B cell (primary cell): ENCODE results near the gene MPP7. TPM values are rescaled to one million over a fixed set of nuclear protein-coding genes. Genes with fewer than 3 reads are reported as not detected.

Experiments used
- ATAC-seq: fragments of 200-7000 bp; cut with Tn5 transposase; one replicate; pipeline ENCODE4 v1.10.0; 2021; ENCODE audit warnings: low read depth, mild to moderate bottlenecking, moderate number of reproducible peaks, moderate library complexity
- CTCF ChIA-PET: fragments of 350-600 bp; sonication (Branson Sonifier 250); formaldehyde crosslinking; loops from one replicate; lab custom pipeline; 2021; ENCODE audit warnings: antibody characterized with exemption, inconsistent platforms; lab: Charles Lee
- POLR2A ChIA-PET: fragments of 350-600 bp; sonication (Branson Sonifier 250); formaldehyde crosslinking; loops from one replicate; lab custom pipeline; 2021; ENCODE audit warnings: antibody characterized with exemption; lab: Charles Lee
- DNase-seq: peaks from one replicate; pipeline ENCODE4 v3.0.0; 2013
- H2AFZ ChIP-seq: 2 replicates; pipeline ENCODE4 v1.6.1; 2012; ENCODE audit warnings: mild to moderate bottlenecking, low read depth, low read length; ENCODE audit not compliant: insufficient read depth, poor library complexity, severe bottlenecking
- H3K27ac ChIP-seq, 2 donors: 1 replicate in 1 of 2; 2 replicates in 1 of 2; pipeline ENCODE4 v1.5.1; 2012 to 2013; ENCODE audit warnings: low read length in 2 of 2, mild to moderate bottlenecking in 2 of 2, moderate library complexity in 1 of 2
- H3K27me3 ChIP-seq, 4 experiments: fragments of 200-600 bp in 1 of 4; sonication (generic) in 1 of 4; replicated peaks in 1 of 4; 1 replicate in 2 of 4; 2 replicates in 2 of 4; pipeline versions ENCODE4 v1.6.1 to v1.7.0; 2013 to 2016; ENCODE audit warnings: low read length in 3 of 4, mild to moderate bottlenecking in 2 of 4, mixed read lengths in 1 of 4, moderate library complexity in 1 of 4; ENCODE audit not compliant: insufficient read depth in 4 of 4, control insufficient read depth in 3 of 4; ENCODE audit errors: control extremely low read depth in 1 of 4
- H3K36me3 ChIP-seq, 2 experiments: replicated peaks in 1 of 2; 1 replicate in 1 of 2; 2 replicates in 1 of 2; pipeline versions ENCODE4 v1.6.1 to v1.7.1; 2013; ENCODE audit warnings: low read length in 1 of 2; ENCODE audit not compliant: insufficient read depth in 2 of 2, control insufficient read depth in 1 of 2; ENCODE audit errors: control extremely low read depth in 1 of 2, extremely low read depth in 1 of 2
- H3K4me1 ChIP-seq, 2 donors: fragments of 200-600 bp in 1 of 2; sonication (generic) in 1 of 2; 1 replicate in 1 of 2; 2 replicates in 1 of 2; pipeline versions ENCODE4 v1.5.1 to v1.6.1; 2013 to 2017; ENCODE audit warnings: low read length in 2 of 2; ENCODE audit not compliant: control insufficient read depth in 2 of 2, insufficient read depth in 2 of 2
- H3K4me2 ChIP-seq: replicated peaks from 2 replicates; pipeline ENCODE3; 2012; ENCODE audit warnings: mild to moderate bottlenecking, low read depth, low read length; ENCODE audit not compliant: poor library complexity, severe bottlenecking
- H3K4me3 ChIP-seq, 5 experiments: fragments of 200-600 bp in 1 of 5; sonication (generic) in 1 of 5; 1 replicate in 3 of 5; 2 replicates in 2 of 5; pipeline versions ENCODE4 v1.5.1 to v1.7.0; 2011 to 2016; ENCODE audit warnings: low read length in 4 of 5, mild to moderate bottlenecking in 4 of 5, low read depth in 2 of 5, control low read depth in 1 of 5, moderate library complexity in 1 of 5; ENCODE audit not compliant: insufficient read depth in 1 of 5; ENCODE audit errors: control extremely low read depth in 1 of 5, extremely low read depth in 1 of 5
- H3K79me2 ChIP-seq: fragments of 200-600 bp; sonication (generic); one replicate; pipeline ENCODE4 v1.6.0; 2016; ENCODE audit warnings: low read length; ENCODE audit not compliant: control insufficient read depth, insufficient read depth
- H3K9ac ChIP-seq: fragments of 200-600 bp; sonication (generic); 2 replicates; pipeline ENCODE4 v1.6.1; 2017; ENCODE audit warnings: mild to moderate bottlenecking, low read length, moderate library complexity
- H3K9me3 ChIP-seq, 3 donors: one replicate each; pipeline versions ENCODE4 v1.6.1 to v1.7.1; 2013; ENCODE audit warnings: low read length in 2 of 3; ENCODE audit not compliant: control insufficient read depth in 2 of 3, insufficient read depth in 1 of 3; ENCODE audit errors: control extremely low read depth in 1 of 3
- H4K20me1 ChIP-seq: 2 replicates; pipeline ENCODE4 v1.6.0; 2012; ENCODE audit warnings: mild to moderate bottlenecking, low read length; ENCODE audit not compliant: insufficient read depth, control insufficient read depth, poor library complexity, severe bottlenecking
- H3K27ac Mint-ChIP-seq: one replicate; pipeline ENCODE4 v1.8.0; 2021; ENCODE audit warnings: mixed read lengths
- H3K27me3 Mint-ChIP-seq: one replicate; pipeline ENCODE4 v1.8.0; 2021; ENCODE audit warnings: mixed read lengths
- H3K4me1 Mint-ChIP-seq: one replicate; pipeline ENCODE4 v1.8.0; 2021; ENCODE audit warnings: mixed read lengths
- H3K4me3 Mint-ChIP-seq: one replicate; pipeline ENCODE4 v1.8.0; 2021; ENCODE audit warnings: mixed read lengths
- H3K9me3 Mint-ChIP-seq: one replicate; pipeline ENCODE4 v1.8.0; 2022; ENCODE audit warnings: mixed read lengths; ENCODE audit not compliant: insufficient read depth
- EZH2 ChIP-seq: IDR thresholded peaks from 2 replicates; pipeline ENCODE4 v1.6.1; 2012; ENCODE audit warnings: borderline replicate concordance, low read depth, mild to moderate bottlenecking, moderate library complexity, low read length; ENCODE audit not compliant: insufficient read depth, poor library complexity, severe bottlenecking
- whole genome bisulfite sequencing: methylation state at CpG from one replicate; pipeline ENCODE4 v1.1.5; 2013; ENCODE audit warnings: missing lambda C conversion rate; ENCODE audit not compliant: insufficient coverage; 5-methylcytosine and 5-hydroxymethylcytosine counted together
- intact Hi-C: fragments of 100-400 bp; cut with micrococcal nuclease; formaldehyde crosslinking; loops from one replicate; pipeline ENCODE4 v1.10.0; 2022
- polyA plus RNA-seq: library from polyadenylated mRNA; depleted of rRNA; stranded (reverse); fragments of >200 nt; gene quantifications from 2 replicates; pipeline ENCODE4 v1.2.3, GENCODE V29; 2012
- total RNA-seq, 2 donors: library from RNA; stranded (reverse); fragments of 120-200 nt in 1 of 2; gene quantifications; 1 replicate in 1 of 2; 2 replicates in 1 of 2; pipeline versions ENCODE4 v1.2.3 to v1.2.4, GENCODE V29; 2013 to 2022
- TF ChIP-seq, protein P1 (sequence below): fragments of 200-600 bp; IDR thresholded peaks from one replicate; pipeline ENCODE4 v1.8.0; 2022; ENCODE audit warnings: antibody characterized with exemption, mild to moderate bottlenecking

MPP7 gene
- total and polyA plus RNA-seq, 2 donors (not counting 1 experiment from before 2014, with no cell fraction given): 2.1 to 13.1 TPM

DNA sequence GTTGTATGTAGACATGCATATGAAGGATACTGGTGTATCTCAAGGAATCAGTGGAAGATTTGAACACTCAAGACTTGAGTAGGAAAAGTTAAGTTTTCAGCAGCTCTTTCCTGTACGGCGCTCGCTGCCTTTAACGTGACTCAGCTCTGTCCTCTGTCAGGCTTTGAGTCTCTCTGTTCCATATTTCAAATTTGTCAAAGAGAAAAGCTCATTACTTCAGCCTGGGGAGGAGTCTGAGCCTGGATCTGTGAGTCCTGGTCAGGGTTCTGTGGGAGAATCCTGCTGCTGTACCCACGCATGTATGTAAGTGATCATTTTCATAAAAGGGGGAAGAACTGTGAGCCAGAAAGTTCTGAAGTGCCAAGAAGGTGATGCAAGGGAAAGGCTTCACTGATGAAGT, 13.8 kb upstream of the MPP7 start:
- DNase-seq (no peak), ATAC-seq (no peak)
- Mint-ChIP-seq H3K27me3 (peaks cover 20% of the 10 kb centered on the region), H3K9me3 (no peaks in the 10 kb centered on the region), H3K4me3 (no peak overlapping the region), H3K27ac (no peak overlapping the region), H3K4me1 (peaks cover 4% of the 10 kb centered on the region)
- TF ChIP-seq, protein P1, sequence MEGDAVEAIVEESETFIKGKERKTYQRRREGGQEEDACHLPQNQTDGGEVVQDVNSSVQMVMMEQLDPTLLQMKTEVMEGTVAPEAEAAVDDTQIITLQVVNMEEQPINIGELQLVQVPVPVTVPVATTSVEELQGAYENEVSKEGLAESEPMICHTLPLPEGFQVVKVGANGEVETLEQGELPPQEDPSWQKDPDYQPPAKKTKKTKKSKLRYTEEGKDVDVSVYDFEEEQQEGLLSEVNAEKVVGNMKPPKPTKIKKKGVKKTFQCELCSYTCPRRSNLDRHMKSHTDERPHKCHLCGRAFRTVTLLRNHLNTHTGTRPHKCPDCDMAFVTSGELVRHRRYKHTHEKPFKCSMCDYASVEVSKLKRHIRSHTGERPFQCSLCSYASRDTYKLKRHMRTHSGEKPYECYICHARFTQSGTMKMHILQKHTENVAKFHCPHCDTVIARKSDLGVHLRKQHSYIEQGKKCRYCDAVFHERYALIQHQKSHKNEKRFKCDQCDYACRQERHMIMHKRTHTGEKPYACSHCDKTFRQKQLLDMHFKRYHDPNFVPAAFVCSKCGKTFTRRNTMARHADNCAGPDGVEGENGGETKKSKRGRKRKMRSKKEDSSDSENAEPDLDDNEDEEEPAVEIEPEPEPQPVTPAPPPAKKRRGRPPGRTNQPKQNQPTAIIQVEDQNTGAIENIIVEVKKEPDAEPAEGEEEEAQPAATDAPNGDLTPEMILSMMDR: no peak
- intact Hi-C loops: no loop called here
- no peak overlapping the region for H3K4me2 ChIP-seq
- no peaks in the 10 kb centered on the region for H3K79me2 ChIP-seq
- POLR2A ChIA-PET: no interaction called here
- no peak overlapping the region for H2AFZ ChIP-seq
- CTCF ChIA-PET: no interaction called here
- no peaks in the 10 kb centered on the region for H3K27me3 ChIP-seq
- no peaks in the 10 kb centered on the region for H3K36me3 ChIP-seq
- 100% methylated on average over 1 of the region's 5 CpGs for WGBS
- no peak overlapping the region for H3K27ac ChIP-seq
- no peak overlapping the region for H3K9ac ChIP-seq
- no peaks in the 10 kb centered on the region for H3K9me3 ChIP-seq
- no peaks in the 10 kb centered on the region for H4K20me1 ChIP-seq
- H3K4me1 ChIP-seq: no peaks in the 10 kb centered on the region
- H3K4me3 ChIP-seq: no peak overlapping the region

- intact Hi-C loops: no loop called here
- no peak overlapping the region for H3K4me2 ChIP-seq
- ATAC-seq: no peak
Measured at GRCh38 chr10:28315140-28315539, 12.3 kb upstream of the MPP7 start.

More at GRCh38 chr10:28315140-28315539, 12.3 kb upstream of the MPP7 start:
- no peaks in the 10 kb centered on the region for H3K36me3 ChIP-seq
- ChIA-PET POLR2A (no interaction called here), CTCF (interaction anchor here (0.6 kb wide), 1 partner anchor 1039 kb away, joined by 3 read pairs; no protein-coding TSS in a partner anchor)
- H3K9me3 ChIP-seq: no peaks in the 10 kb centered on the region
- no peaks in the 10 kb centered on the region for H4K20me1 ChIP-seq
- H3K27me3 Mint-ChIP-seq: peaks cover 25% of the 10 kb centered on the region
- no peak overlapping the region for H3K4me3 Mint-ChIP-seq
- no peak overlapping the region for H3K27ac Mint-ChIP-seq
- DNase-seq: no peak
- WGBS: no CpG with 5 or more reads among the region's 4 CpGs
- H3K79me2 ChIP-seq: no peaks in the 10 kb centered on the region
- TF ChIP-seq, protein P1: no peak
- TF ChIP-seq EZH2: no peak
- no peak overlapping the region for H2AFZ ChIP-seq
- H3K9me3 Mint-ChIP-seq: no peaks in the 10 kb centered on the region
- H3K27me3 ChIP-seq: peaks cover 0 to 2% (median 0%) of the 10 kb centered on the region in 4 experiments
- no peak overlapping the region for H3K27ac ChIP-seq
- peaks cover 4% of the 10 kb centered on the region for H3K4me1 Mint-ChIP-seq
- H3K4me3 ChIP-seq: no peak overlapping the region
- no peak overlapping the region for H3K9ac ChIP-seq
- no peaks in the 10 kb centered on the region for H3K4me1 ChIP-seq
